Neuronal stem cell (in vitro differentiated cells): ENCODE data around the gene TRAF4. TPM values are rescaled to one million over a fixed set of nuclear protein-coding genes. Genes with fewer than 3 reads are reported as not detected.

Source experiments
- DNase-seq: peaks from one replicate; pipeline ENCODE4 v3.0.0-alpha.2; 2013; ENCODE audit warnings: low spot score
- H2AFZ ChIP-seq: one replicate; pipeline ENCODE4 v1.6.1; 2013; ENCODE audit warnings: mild to moderate bottlenecking, low read length, inconsistent platforms
- H2AK5ac ChIP-seq: 2 replicates; pipeline ENCODE4 v1.6.1; 2013; ENCODE audit warnings: low read depth, mild to moderate bottlenecking, inconsistent platforms, low read length, moderate library complexity, mixed read lengths
- H2BK120ac ChIP-seq: 2 replicates; pipeline ENCODE4 v1.6.1; 2013; ENCODE audit warnings: low read depth, mild to moderate bottlenecking, inconsistent platforms, low read length, moderate library complexity, mixed read lengths
- H2BK12ac ChIP-seq: one replicate; pipeline ENCODE4 v1.6.1; 2013; ENCODE audit warnings: low read length, inconsistent platforms
- H2BK15ac ChIP-seq: 2 replicates; pipeline ENCODE4 v1.6.1; 2013; ENCODE audit warnings: mild to moderate bottlenecking, low read length, inconsistent platforms, mixed read lengths
- H2BK5ac ChIP-seq: one replicate; pipeline ENCODE4 v1.6.1; 2013; ENCODE audit warnings: inconsistent platforms, mild to moderate bottlenecking, low read length, moderate library complexity
- H3K14ac ChIP-seq: one replicate; pipeline ENCODE4 v1.6.1; 2013; ENCODE audit warnings: low read length, inconsistent platforms
- H3K18ac ChIP-seq: 2 replicates; pipeline ENCODE4 v1.6.1; 2013; ENCODE audit warnings: low read length, inconsistent platforms
- H3K23ac ChIP-seq: 2 replicates; pipeline ENCODE4 v1.6.1; 2013; ENCODE audit warnings: low read depth, mild to moderate bottlenecking, mixed read lengths, low read length, inconsistent platforms; ENCODE audit not compliant: poor library complexity
- H3K27ac ChIP-seq: replicated peaks from 3 replicates; pipeline ENCODE4 v1.5.1; 2013; ENCODE audit warnings: low read length, inconsistent platforms
- H3K27me3 ChIP-seq, 3 experiments: 2 replicates each; pipeline ENCODE4 v1.6.1; 2013; ENCODE audit warnings: low read length in 3 of 3, mild to moderate bottlenecking in 2 of 3, inconsistent platforms in 1 of 3, low read depth in 1 of 3, mixed read lengths in 1 of 3, moderate library complexity in 1 of 3; ENCODE audit not compliant: control insufficient read depth in 3 of 3, insufficient read depth in 3 of 3
- H3K36me3 ChIP-seq, 2 donors: replicated peaks in 1 of 2; 2 replicates each; pipeline ENCODE4 v1.6.1; 2013; ENCODE audit warnings: low read length in 2 of 2; ENCODE audit not compliant: control insufficient read depth in 2 of 2, insufficient read depth in 2 of 2
- H3K4ac ChIP-seq: 2 replicates; pipeline ENCODE4 v1.6.1; 2013; ENCODE audit warnings: inconsistent platforms, mild to moderate bottlenecking, low read length, moderate library complexity
- H3K4me1 ChIP-seq, 2 donors: 1 replicate in 1 of 2; 2 replicates in 1 of 2; pipeline ENCODE4 v1.6.1; 2013; ENCODE audit warnings: low read length in 2 of 2, low read depth in 1 of 2; ENCODE audit not compliant: control insufficient read depth in 2 of 2, insufficient read depth in 1 of 2
- H3K4me2 ChIP-seq: one replicate; pipeline ENCODE4 v1.6.1; 2013; ENCODE audit warnings: mild to moderate bottlenecking, low read length, inconsistent platforms; ENCODE audit not compliant: insufficient read depth, poor library complexity, severe bottlenecking
- H3K4me3 ChIP-seq, 2 donors: 2 replicates each; pipeline ENCODE4 v1.5.1; 2013; ENCODE audit warnings: low read length in 2 of 2, mild to moderate bottlenecking in 2 of 2, inconsistent platforms in 1 of 2, moderate library complexity in 1 of 2
- H3K79me1 ChIP-seq: one replicate; pipeline ENCODE4 v1.6.1; 2013; ENCODE audit warnings: low read depth, mild to moderate bottlenecking, inconsistent platforms, low read length, moderate library complexity
- H3K9ac ChIP-seq: one replicate; pipeline ENCODE4 v1.6.1; 2013; ENCODE audit warnings: mild to moderate bottlenecking, low read depth, low read length, inconsistent platforms; ENCODE audit not compliant: poor library complexity
- H3K9me3 ChIP-seq, 2 donors: replicated peaks in 1 of 2; 2 replicates each; pipeline versions ENCODE3 to v1.6.1; 2013; ENCODE audit warnings: low read length in 2 of 2, mild to moderate bottlenecking in 2 of 2, inconsistent platforms in 1 of 2, low read depth in 1 of 2, mixed read lengths in 1 of 2, moderate library complexity in 1 of 2; ENCODE audit not compliant: control insufficient read depth in 2 of 2, insufficient read depth in 1 of 2
- H4K8ac ChIP-seq: one replicate; pipeline ENCODE4 v1.6.1; 2013; ENCODE audit warnings: low read depth, mild to moderate bottlenecking, inconsistent platforms, low read length, moderate library complexity
- H4K91ac ChIP-seq: one replicate; pipeline ENCODE4 v1.6.1; 2013; ENCODE audit warnings: low read length, low read depth, mild to moderate bottlenecking, inconsistent platforms; ENCODE audit not compliant: poor library complexity
- WGBS, 2 donors: extraction: QIAGEN DNeasy Blood & Tissue Kit; methylation state at CpG; one replicate each; pipeline ENCODE4 v1.1.7; 2013; ENCODE audit warnings: missing lambda C conversion rate in 2 of 2, mixed read lengths in 1 of 2; ENCODE audit not compliant: insufficient read length in 2 of 2, insufficient replicate concordance in 1 of 2; ENCODE audit errors: extremely low coverage in 2 of 2; 5-methylcytosine and 5-hydroxymethylcytosine counted together
- small RNA-seq: library from polyadenylated mRNA; stranded (forward); fragments of <200 nt; extraction: miRNeasy Mini kit (QIAGEN cat#:217004); gene quantifications from one replicate; pipeline ENCODE3, GENCODE V24; 2013; ENCODE audit not compliant: insufficient read depth

TRAF4 gene

DNA sequence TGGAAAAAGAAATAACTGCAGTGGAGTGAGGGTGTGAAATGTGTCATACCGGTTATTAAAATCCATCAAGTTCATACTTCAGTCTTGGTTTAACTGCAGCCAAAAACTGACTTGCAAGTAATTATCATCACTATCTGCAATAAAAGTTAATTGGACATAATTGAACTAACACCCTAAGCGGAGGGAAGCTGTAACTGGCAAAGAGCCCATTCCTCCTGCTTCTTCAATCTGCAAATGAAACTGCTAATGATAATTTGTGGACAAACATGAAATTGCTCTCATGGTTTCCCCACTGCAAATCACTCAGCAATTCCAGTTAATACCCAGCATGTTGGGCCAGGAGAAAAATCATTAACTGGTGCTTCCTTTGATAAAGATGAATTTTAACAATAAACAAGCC is 52.3 kb downstream of the TRAF4 start:
- H3K4me2 ChIP-seq: no peak overlapping the region
- H4K91ac ChIP-seq: no peak overlapping the region
- H2BK15ac ChIP-seq: no peak overlapping the region
- WGBS, 2 donors: no CpG with 5 or more reads among the region's 2 CpGs
- H3K27me3 ChIP-seq: no peaks in the 10 kb centered on the region
- no peak overlapping the region for H3K4me3 ChIP-seq
- DNase-seq: no peak
- H3K18ac ChIP-seq: no peak overlapping the region
- H2BK5ac ChIP-seq: no peak overlapping the region
- H3K4ac ChIP-seq: no peak overlapping the region
- no peaks in the 10 kb centered on the region for H3K4me1 ChIP-seq
- no peak overlapping the region for H3K9ac ChIP-seq
- H2BK120ac ChIP-seq: no peak overlapping the region
- no peak overlapping the region for H3K14ac ChIP-seq
- peaks cover 3% of the 10 kb centered on the region for H3K79me1 ChIP-seq
- no peak overlapping the region for H3K23ac ChIP-seq
- no peak overlapping the region for H2AK5ac ChIP-seq
- H3K27ac ChIP-seq: no peak overlapping the region
- H3K9me3 ChIP-seq: peaks cover 0 to 5% of the 10 kb centered on the region in 2 donors
- no peak overlapping the region for H4K8ac ChIP-seq
- no peak overlapping the region for H2AFZ ChIP-seq
- no peak overlapping the region for H2BK12ac ChIP-seq
- H3K36me3 ChIP-seq: peaks cover 2 to 16% of the 10 kb centered on the region in 2 donors

Small RNA genes within 50 kb of the gene (small RNA-seq; reads per million reads assigned to genes)
- gene SNORD42A (not detected), gene SNORD42B (2.0 reads per million), gene SNORD4A (not detected), gene SNORD4B (not detected)
